ENCODE measurements around the gene KCNJ18.
"Not testable (repeated sequence)": the region's sequence is repeated elsewhere in the genome, so short reads cannot be mapped to it uniquely, and the experiment has no call there.

The KCNJ18 gene

GRCh38 chr17:21724216-21725006, 32.1 kb downstream of the KCNJ18 start:
- DNase-seq (ENCODE audit: low spot score) = not testable (repeated sequence)

GRCh38 chr17:21731076-21731475, 38.8 kb downstream of the KCNJ18 start:
- DNase-seq (ENCODE audit: low spot score) = not testable (repeated sequence)

GRCh38 chr17:21733931-21734330, 41.6 kb downstream of the KCNJ18 start:
- not testable (repeated sequence) for DNase-seq (ENCODE audit: low spot score)

GRCh38 chr17:21735814-21736213, 43.5 kb downstream of the KCNJ18 start:
- DNase-seq (ENCODE audit: low spot score) = not testable (repeated sequence)

GRCh38 chr17:21737015-21737580, 44.8 kb downstream of the KCNJ18 start:
- DNase-seq (ENCODE audit: low spot score) = not testable (repeated sequence)

- DNase-seq (ENCODE audit: low spot score) = not testable (repeated sequence)
Measured at GRCh38 chr17:21738241-21738640, 45.9 kb downstream of the KCNJ18 start.

- not testable (repeated sequence) for DNase-seq (ENCODE audit: low spot score)
Measured at GRCh38 chr17:21738877-21739474, 46.7 kb downstream of the KCNJ18 start.

GRCh38 chr17:21739485-21739884, 47.2 kb downstream of the KCNJ18 start:
- DNase-seq (ENCODE audit: low spot score) = not testable (repeated sequence)

GRCh38 chr17:21740836-21741235, 48.5 kb downstream of the KCNJ18 start:
- DNase-seq (ENCODE audit: low spot score) = not testable (repeated sequence)

GRCh38 chr17:21741520-21741919, 49.2 kb downstream of the KCNJ18 start:
- DNase-seq (ENCODE audit: low spot score) = not testable (repeated sequence)

- no peak for DNase-seq (ENCODE audit: low spot score)
Measured at GRCh38 chr17:21742326-21742725, 50.0 kb downstream of the KCNJ18 start.

- DNase-seq (ENCODE audit: low spot score) = not testable (repeated sequence)
Measured at GRCh38 chr17:21744151-21744550, 51.8 kb downstream of the KCNJ18 start.

GRCh38 chr17:21744621-21745020, 52.3 kb downstream of the KCNJ18 start:
- not testable (repeated sequence) for DNase-seq (ENCODE audit: low spot score)

GRCh38 chr17:21745385-21746054, 53.2 kb downstream of the KCNJ18 start:
- not testable (repeated sequence) for DNase-seq (ENCODE audit: low spot score)

GRCh38 chr17:21746415-21746814, 54.1 kb downstream of the KCNJ18 start:
- not testable (repeated sequence) for DNase-seq (ENCODE audit: low spot score)

GRCh38 chr17:21747195-21747915, 55.0 kb downstream of the KCNJ18 start:
- DNase-seq (ENCODE audit: low spot score) = not testable (repeated sequence)

GRCh38 chr17:21748686-21749085, 56.4 kb downstream of the KCNJ18 start:
- not testable (repeated sequence) for DNase-seq (ENCODE audit: low spot score)

- DNase-seq (ENCODE audit: low spot score) = not testable (repeated sequence)
Measured at GRCh38 chr17:21749696-21750531, 57.6 kb downstream of the KCNJ18 start.

- DNase-seq (ENCODE audit: low spot score) = not testable (repeated sequence)
Measured at GRCh38 chr17:21751111-21751510, 58.8 kb downstream of the KCNJ18 start.

All from globus pallidus (tissue), 1 donor.